ENCODE results near the gene GRHL3. TPM values are rescaled to one million over a fixed set of nuclear protein-coding genes. Genes with fewer than 3 reads are reported as not detected.

The GRHL3 gene
- total RNA-seq, 4 donors from 2014 or later, result 0.11 to 0.27 TPM; not detected in 2

GRCh38 chr1:24277420-24278169 lies 41.6 kb upstream of the GRHL3 start:
- peaks cover 9 to 17% of the 10 kb centered on the region in 2 donors for H3K4me1 ChIP-seq
- intact Hi-C loops (cut with DNase I), result no loop called here
- H3K27ac ChIP-seq, result no peak overlapping the region
- H3K4me3 ChIP-seq (replicated peaks in 1 of 3), result no peak overlapping the region
- DNase-seq, result no peak
- H3K27me3 ChIP-seq, result no peaks in the 10 kb centered on the region
- no peaks in the 10 kb centered on the region for H3K9me3 ChIP-seq
- no peak for TF ChIP-seq POLR2A (IDR thresholded peaks at IDR 0.05)
- TF ChIP-seq, protein P1, sequence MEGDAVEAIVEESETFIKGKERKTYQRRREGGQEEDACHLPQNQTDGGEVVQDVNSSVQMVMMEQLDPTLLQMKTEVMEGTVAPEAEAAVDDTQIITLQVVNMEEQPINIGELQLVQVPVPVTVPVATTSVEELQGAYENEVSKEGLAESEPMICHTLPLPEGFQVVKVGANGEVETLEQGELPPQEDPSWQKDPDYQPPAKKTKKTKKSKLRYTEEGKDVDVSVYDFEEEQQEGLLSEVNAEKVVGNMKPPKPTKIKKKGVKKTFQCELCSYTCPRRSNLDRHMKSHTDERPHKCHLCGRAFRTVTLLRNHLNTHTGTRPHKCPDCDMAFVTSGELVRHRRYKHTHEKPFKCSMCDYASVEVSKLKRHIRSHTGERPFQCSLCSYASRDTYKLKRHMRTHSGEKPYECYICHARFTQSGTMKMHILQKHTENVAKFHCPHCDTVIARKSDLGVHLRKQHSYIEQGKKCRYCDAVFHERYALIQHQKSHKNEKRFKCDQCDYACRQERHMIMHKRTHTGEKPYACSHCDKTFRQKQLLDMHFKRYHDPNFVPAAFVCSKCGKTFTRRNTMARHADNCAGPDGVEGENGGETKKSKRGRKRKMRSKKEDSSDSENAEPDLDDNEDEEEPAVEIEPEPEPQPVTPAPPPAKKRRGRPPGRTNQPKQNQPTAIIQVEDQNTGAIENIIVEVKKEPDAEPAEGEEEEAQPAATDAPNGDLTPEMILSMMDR (IDR thresholded peaks at IDR 0.05), result no peak
- no peaks in the 10 kb centered on the region for H3K36me3 ChIP-seq
- 78 to 80% methylated on average over 12 of the region's 12 CpGs for WGBS, 2 donors

DNA sequence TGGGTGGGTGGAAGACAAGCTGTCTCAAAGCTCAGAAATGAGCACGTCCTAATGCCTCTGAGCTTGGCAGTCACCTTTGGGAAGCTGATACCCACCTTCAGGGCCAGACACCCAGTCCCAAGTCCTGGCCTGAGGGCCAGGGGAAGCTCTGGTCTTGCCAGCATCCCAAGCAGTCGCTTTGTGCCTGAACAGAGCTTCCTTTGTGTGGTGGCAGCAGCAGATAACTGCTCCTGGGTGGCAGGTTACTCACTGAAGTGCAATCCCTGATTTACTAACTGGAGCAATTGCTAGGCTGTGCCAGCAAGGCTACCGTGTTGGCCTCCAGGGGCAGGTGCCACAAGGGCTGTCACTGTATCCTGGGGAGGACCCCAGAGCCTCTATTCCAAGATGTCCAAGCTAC lies 40.4 kb upstream of the GRHL3 start:
- Histone ChIP-seq H3K4me1 (peaks cover 12 to 27% of the 10 kb centered on the region in 2 donors), H3K36me3 (no peaks in the 10 kb centered on the region), H3K9me3 (no peaks in the 10 kb centered on the region), H3K4me3 (replicated peaks in 1 of 3) (no peak overlapping the region), H3K27ac (no peak overlapping the region), H3K27me3 (no peaks in the 10 kb centered on the region)
- TF ChIP-seq POLR2A (IDR thresholded peaks at IDR 0.05), result no peak
- TF ChIP-seq, protein P1 (IDR thresholded peaks at IDR 0.05), result no peak
- intact Hi-C loops (cut with DNase I), result no loop called here
- DNase-seq, result no peak
- WGBS, 2 donors, result 33 to 100% methylated on average over 1 of the region's 3 CpGs

DNA sequence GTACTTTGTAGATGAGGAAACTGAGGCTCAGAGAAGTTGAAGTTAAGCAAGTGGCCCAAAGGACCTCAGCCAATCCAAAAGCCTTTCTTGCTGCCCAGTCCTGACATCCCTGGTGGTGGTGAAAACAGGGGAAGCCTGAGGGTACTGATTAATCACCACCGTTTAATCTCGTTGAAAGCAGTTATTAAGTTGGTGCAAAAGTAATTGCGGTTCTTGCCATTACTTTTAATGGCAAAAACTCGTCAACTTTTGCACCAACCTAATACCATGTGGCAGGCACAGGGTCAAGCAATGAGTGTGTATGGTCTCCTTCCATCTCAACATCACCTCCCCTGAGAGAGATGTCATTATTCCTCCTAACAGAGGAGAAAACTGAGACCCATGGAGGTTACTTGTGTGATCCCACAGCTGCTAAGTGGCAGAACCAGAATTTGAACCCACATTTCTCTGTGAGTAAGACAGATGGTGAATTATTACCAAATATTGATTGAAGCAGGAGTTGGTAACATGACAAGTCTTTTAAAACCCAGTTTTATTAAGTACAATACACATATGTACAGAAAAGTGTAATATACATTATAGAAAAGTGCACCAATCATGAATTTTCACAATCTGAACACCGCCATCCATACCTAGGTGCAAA lies 39.4 kb upstream of the GRHL3 start:
- DNase-seq, result no peak
- Histone ChIP-seq H3K36me3 (no peaks in the 10 kb centered on the region), H3K27me3 (no peaks in the 10 kb centered on the region), H3K9me3 (no peaks in the 10 kb centered on the region), H3K4me3 (replicated peaks in 1 of 3) (no peak overlapping the region), H3K27ac (no peak overlapping the region), H3K4me1 (peaks cover 15 to 26% of the 10 kb centered on the region in 2 donors)
- intact Hi-C loops (cut with DNase I), result no loop called here
- WGBS, 2 donors, result 81 to 95% methylated on average over 5 of the region's 5 CpGs
- TF ChIP-seq, protein P1 (IDR thresholded peaks at IDR 0.05), result no peak
- TF ChIP-seq POLR2A (IDR thresholded peaks at IDR 0.05), result no peak

GRCh38 chr1:24281591-24281990 lies 37.6 kb upstream of the GRHL3 start:
- H3K36me3 ChIP-seq, result no peaks in the 10 kb centered on the region
- DNase-seq, result no peak
- TF ChIP-seq, protein P1 (IDR thresholded peaks at IDR 0.05), result no peak
- TF ChIP-seq POLR2A (IDR thresholded peaks at IDR 0.05), result no peak
- peaks cover 6 to 14% of the 10 kb centered on the region in 2 donors for H3K4me1 ChIP-seq
- H3K9me3 ChIP-seq, result no peaks in the 10 kb centered on the region
- H3K27me3 ChIP-seq, result no peaks in the 10 kb centered on the region
- no peak overlapping the region for H3K27ac ChIP-seq
- WGBS, 2 donors, result 28 to 34% methylated on average over 2 of the region's 2 CpGs
- H3K4me3 ChIP-seq (replicated peaks in 1 of 3), result no peak overlapping the region
- intact Hi-C loops (cut with DNase I), result no loop called here

DNA sequence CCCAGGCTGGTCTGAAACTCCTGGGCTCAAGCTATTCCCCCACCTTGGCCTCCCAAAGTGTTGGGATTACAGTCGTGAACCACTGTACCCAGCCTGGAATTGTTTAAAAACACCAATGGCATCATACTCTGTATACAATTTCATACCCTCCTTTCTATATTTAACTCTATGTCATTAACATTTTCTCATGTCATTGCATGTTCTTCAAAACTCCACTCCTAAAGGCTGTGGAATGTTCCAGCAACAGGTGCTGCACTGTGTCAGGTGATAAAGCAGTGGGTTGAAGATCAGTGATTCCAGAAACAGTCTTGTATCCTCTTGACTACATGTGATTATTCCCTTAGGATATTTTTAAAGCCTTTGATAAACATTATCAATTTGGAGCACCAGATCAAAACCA lies 36.7 kb upstream of the GRHL3 start:
- intact Hi-C loops (cut with DNase I), result no loop called here
- no peak for TF ChIP-seq POLR2A (IDR thresholded peaks at IDR 0.05)
- no peaks in the 10 kb centered on the region for H3K36me3 ChIP-seq
- no peak overlapping the region for H3K27ac ChIP-seq
- H3K4me1 ChIP-seq, result peaks cover 6 to 14% of the 10 kb centered on the region in 2 donors
- no peak overlapping the region for H3K4me3 ChIP-seq (replicated peaks in 1 of 3)
- 97 to 100% methylated on average over 1 of the region's 1 CpG for WGBS, 2 donors
- no peaks in the 10 kb centered on the region for H3K9me3 ChIP-seq
- no peak for DNase-seq
- no peaks in the 10 kb centered on the region for H3K27me3 ChIP-seq

All from thyroid gland (tissue), 4 donors.